ENCODE measurements around the gene NINJ2.

NINJ2 gene

GRCh38 chr12:590206-590750 is 73.0 kb downstream of the NINJ2 start:
- no peak overlapping the region for H3K4me3 ChIP-seq (ENCODE audit: low read depth, low read length)
- no peak for TF ChIP-seq CTCF (IDR thresholded peaks at IDR 0.05; ENCODE audit: borderline replicate concordance, insufficient read depth, low read depth, low read length)

GRCh38 chr12:588646-589045 is 74.6 kb downstream of the NINJ2 start:
- no peak overlapping the region for H3K4me3 ChIP-seq (ENCODE audit: low read depth, low read length)
- no peak for TF ChIP-seq CTCF (IDR thresholded peaks at IDR 0.05; ENCODE audit: borderline replicate concordance, insufficient read depth, low read depth, low read length)

- H3K4me3 ChIP-seq (ENCODE audit: low read depth, low read length) = no peak overlapping the region
- no peak for TF ChIP-seq CTCF (IDR thresholded peaks at IDR 0.05; ENCODE audit: borderline replicate concordance, insufficient read depth, low read depth, low read length)
Observed at GRCh38 chr12:588024-588322, 75.3 kb downstream of the NINJ2 start.

- no peak overlapping the region for H3K4me3 ChIP-seq (ENCODE audit: low read depth, low read length)
- no peak for TF ChIP-seq CTCF (IDR thresholded peaks at IDR 0.05; ENCODE audit: borderline replicate concordance, insufficient read depth, low read depth, low read length)
Observed at GRCh38 chr12:587132-588023, 75.9 kb downstream of the NINJ2 start.

- no peak overlapping the region for H3K4me3 ChIP-seq (ENCODE audit: low read depth, low read length)
- no peak for TF ChIP-seq CTCF (IDR thresholded peaks at IDR 0.05; ENCODE audit: borderline replicate concordance, insufficient read depth, low read depth, low read length)
Observed at GRCh38 chr12:586318-587071, 76.8 kb downstream of the NINJ2 start.

- no peak for TF ChIP-seq CTCF (IDR thresholded peaks at IDR 0.05; ENCODE audit: borderline replicate concordance, insufficient read depth, low read depth, low read length)
- no peak overlapping the region for H3K4me3 ChIP-seq (ENCODE audit: low read depth, low read length)
Observed at GRCh38 chr12:585062-586061, 77.9 kb downstream of the NINJ2 start.

Measured in GM12875 (cell line).